GM15510 (cell line): ENCODE measurements around the gene TAPBPL.

Experiments used
- POLR2A ChIP-seq: IDR thresholded peaks from 3 replicates; pipeline ENCODE4 v1.6.1; 2011; ENCODE audit warnings: borderline replicate concordance; ENCODE audit not compliant: insufficient read length; ENCODE audit errors: extremely low read depth

Gene TAPBPL

DNA sequence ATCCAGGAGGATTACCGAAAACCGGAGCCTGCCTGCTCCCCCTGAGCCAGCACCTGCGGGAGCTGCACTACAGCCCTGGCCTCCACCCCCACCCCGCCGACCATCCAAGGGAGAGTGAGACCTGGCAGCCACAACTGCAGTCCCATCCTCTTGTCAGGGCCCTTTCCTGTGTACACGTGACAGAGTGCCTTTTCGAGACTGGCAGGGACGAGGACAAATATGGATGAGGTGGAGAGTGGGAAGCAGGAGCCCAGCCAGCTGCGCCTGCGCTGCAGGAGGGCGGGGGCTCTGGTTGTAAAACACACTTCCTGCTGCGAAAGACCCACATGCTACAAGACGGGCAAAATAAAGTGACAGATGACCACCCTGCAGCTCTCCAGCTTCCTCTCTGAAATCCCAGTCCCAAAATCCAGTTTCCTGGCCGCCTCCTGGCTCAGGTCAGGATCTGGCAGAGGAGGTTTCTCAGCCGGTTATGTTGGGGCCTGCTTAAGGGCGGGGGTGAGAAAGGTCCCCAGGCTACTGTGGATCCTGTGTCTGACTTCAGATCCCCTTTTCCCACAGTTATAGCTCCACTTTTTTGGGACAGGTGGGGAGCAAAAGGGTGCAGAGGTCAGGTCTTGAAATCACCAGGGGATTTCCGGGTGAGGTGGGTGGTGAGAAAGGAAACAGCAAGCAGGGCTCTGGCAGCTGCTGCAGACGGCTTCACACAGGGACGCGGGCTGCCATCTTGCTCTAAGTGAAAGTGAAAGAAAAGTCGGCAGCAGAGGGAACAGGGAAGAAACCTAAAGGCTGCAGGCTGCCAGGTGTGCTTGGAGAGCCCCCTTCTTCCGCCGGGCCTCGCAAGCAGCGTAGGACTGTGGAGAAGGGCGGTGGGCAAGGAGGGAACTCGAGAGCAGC, at the start of gene TAPBPL:
Gene TAPBPL (plus strand): TSS at position 695 of the 897 bp plus-strand sequence. CDS start 207 bp downstream, outside the sequence.
- TF ChIP-seq POLR2A: peak; percentile 51

GRCh38 chr12:6404390-6404789, 47.5 kb upstream of the TAPBPL start:
- no peak for TF ChIP-seq POLR2A

GRCh38 chr12:6405963-6406362, 45.9 kb upstream of the TAPBPL start:
- TF ChIP-seq POLR2A: no peak

DNA sequence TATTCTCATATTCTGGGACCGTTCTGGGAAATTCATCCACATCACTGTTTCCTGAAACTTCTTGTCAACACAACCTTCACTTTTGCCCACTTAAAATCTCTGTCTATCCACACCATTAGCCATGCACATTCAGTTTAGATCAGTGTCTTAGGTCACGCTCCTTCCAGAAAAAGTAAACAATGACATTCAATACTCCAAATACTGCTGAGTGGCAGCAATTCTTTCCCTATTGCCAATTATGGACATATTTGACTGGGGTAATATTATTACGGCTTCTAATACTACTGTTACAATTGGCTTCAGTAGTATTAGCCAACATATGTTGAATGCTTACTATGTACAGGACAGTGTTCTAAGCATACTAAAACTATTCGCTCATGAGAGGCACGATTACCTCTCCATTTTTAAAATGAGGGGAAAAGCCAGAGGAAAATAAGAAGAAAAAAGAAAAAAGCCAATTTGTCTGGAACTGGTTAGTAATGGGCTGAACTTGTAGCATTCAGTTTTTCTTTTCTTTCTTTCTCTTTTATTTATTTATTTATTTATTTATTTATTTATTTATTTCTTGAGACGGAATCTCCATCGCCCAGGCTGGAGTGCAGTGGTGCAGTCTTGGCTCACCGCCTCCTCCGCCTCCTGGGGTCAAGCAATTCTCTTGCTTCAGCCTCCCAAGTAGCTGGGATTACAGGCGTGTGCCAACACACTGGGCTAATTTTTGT, 44.4 kb upstream of the TAPBPL start:
- TF ChIP-seq POLR2A: no peak

DNA sequence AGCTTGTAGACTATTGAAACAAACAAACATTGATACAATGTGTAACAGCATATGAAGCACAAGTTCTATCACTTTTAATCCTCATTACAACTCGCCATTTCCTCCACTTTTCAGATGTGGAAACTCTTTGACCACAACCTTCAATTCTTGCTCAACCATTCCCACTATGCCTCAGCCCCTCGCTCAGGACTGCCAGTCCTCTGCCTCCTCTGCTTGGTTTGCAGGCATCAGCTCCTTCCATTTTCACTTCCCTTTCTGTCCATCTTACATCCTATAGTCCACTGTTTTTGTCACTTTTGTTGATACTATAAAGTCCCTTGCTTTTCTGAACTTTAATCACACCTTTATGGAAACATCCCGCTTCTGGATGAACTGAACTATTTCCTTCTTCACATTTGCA, 35.2 kb upstream of the TAPBPL start:
- TF ChIP-seq POLR2A: no peak

GRCh38 chr12:6418796-6419195, 33.0 kb upstream of the TAPBPL start:
- TF ChIP-seq POLR2A: no peak

GRCh38 chr12:6420364-6420763, 31.5 kb upstream of the TAPBPL start:
- no peak for TF ChIP-seq POLR2A

DNA sequence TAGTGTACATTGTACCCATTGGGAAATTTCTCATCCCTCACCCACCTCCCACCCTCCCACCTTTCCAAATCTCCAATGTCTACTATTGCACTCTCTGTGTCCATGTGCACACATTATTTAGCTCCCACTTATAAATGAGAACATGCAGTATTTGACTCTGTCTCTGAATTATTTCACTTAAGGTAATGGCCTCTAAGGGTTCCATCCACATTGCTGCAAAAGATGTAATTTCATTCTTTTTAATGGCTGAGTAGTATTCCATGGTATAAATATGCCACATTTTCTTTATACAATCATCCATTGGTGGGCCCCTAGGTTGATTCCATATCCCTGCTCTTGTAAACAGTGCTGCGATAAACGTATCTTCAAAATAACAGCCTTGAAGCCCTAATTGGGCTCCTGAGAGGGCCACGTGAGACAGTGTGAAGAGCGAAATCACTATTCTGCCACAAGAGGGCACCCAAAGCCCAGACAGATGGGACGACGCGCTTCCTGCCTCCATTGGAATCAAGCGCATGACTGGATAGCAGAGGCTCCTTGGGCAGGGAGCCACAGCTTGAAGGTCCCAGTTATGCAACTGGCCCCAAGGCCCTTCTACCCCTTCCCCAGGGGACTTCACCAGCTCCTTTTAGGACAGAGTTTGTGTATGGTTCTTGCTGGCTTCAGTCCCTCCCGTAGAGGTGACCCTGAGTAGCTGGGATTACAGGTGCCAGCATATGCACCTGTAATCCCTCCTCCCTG, 28.4 kb upstream of the TAPBPL start:
- no peak for TF ChIP-seq POLR2A

GRCh38 chr12:6424008-6424347, 27.9 kb upstream of the TAPBPL start:
- TF ChIP-seq POLR2A: no peak

- TF ChIP-seq POLR2A: no peak
Measured at GRCh38 chr12:6424866-6425265, 27.0 kb upstream of the TAPBPL start.

GRCh38 chr12:6425590-6426531, 26.0 kb upstream of the TAPBPL start:
- peak; percentile 14 for TF ChIP-seq POLR2A

DNA sequence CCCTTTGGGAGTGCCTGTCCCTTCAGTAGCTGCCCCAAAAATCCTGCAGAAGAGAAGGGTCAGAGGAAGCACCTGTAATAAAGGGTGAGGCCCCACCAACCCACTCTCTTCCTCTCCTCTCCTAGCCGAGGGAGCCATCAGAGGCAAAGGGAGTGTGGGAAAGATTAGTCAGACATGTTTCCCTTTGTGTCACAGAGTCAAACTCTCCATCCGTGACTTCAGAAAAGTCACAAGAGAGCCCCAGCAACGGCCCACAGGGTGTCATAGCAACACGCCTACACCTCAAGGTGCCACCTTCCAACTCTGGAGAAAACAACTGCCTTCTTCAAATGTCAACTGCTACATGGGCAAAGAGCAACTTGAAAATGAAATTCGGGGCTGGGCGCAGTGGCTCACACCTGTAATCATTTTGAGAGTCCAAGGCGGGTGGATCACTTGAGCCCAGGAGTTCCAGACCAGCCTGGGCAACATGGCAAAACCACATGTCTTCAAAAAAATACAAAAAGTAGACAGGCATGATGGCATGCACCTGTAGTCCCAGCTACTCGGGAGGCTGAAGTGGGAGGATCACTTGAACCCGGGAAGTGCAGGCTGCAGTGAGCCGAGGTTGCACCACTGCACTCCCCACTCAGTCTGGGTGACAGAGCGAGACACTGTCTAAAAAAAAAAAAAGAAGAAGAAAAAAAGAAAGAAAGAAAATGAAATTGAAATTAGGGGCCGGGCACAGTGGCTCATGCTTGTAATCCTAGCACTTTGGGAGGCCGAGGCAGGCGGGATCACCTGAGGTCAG, 24.8 kb upstream of the TAPBPL start:
- no peak for TF ChIP-seq POLR2A

DNA sequence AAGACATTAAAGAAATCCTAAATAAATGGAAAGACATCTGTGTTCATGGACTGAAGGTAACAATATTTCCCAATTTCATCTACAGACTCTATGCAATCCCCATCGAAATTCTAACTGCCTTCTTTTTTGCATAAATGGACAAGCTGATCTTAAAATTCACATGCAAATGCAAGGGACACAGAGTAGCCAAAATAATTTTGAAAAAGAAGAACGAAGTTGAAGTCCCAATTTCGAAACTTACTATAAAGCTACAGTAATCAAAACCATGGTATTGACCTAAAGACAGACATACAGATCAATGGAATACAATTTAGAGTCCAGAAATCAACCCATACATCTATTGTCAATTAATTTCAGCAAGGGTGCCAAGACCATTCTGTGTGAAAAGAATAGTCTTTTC, 23.5 kb upstream of the TAPBPL start:
- TF ChIP-seq POLR2A: no peak
